Measurements from ENCODE around the gene SUN1.
A peak's percentile ranks its signal among the peaks of the same experiment; 100 is the strongest.

The SUN1 gene

DNA sequence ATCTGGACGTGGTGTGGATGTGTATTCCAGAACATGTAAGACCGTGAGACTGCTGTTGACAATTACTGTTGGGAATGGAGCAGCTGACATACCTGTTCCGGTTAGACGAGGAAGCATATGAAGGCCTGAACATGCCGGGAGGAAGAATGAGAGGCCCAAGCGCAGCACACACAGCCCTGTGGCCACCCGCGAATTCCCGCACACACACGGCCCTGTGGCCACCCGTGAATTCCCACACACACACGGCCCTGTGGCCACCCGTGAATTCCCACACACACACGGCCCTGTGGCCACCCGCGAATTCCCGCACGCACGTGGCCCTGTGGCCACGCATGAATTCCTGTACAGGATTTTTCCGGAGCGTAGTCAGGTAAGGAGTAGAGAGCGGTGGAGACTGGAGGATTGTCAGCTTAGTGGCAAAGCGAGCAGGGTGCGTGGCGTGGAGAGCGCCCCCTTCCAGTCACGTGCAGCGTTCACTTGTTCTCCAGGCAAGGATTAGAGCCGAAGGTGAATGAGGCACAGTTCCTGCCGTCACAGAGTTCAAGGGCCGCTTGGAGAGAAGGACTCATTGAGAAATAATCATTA lies 9.5 kb upstream of the SUN1 start:
- Mint-ChIP-seq H3K27me3 (no peaks in the 10 kb centered on the region), H3K27ac (peak overlapping the region; percentile 25)

DNA sequence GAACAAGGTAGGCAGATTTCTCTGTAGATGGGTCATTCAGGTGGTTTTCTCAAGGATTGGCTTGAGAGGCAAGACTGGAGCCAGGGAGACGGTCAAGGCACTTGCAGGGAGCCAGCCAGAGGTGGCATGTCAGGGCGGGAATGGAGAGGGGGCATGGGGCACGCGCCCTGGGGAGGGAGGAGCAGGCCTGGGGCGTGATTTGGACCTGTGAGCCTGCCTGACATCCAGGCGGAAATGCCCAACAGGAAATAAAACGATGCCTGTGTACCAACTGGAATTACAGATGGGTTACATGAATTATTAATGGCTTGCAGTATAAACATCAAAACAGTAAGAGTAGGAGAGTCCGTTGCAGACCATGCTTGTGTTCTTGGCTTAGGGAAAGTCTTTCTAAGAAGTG lies 8.6 kb upstream of the SUN1 start:
- Mint-ChIP-seq H3K36me3 (peaks cover 21% of the 10 kb centered on the region), H3K27ac (peak overlapping the region; percentile 34), H3K4me1 (ENCODE audit: low read depth) (peaks cover 48% of the 10 kb centered on the region), H3K9me3 (ENCODE audit: low read depth) (no peaks in the 10 kb centered on the region), H3K4me3 (no peak overlapping the region), H3K27me3 (no peaks in the 10 kb centered on the region)

More for the DNA sequence above, 9.5 kb upstream of the SUN1 start:
- H3K36me3 Mint-ChIP-seq, result peaks cover 23% of the 10 kb centered on the region
- H3K9me3 Mint-ChIP-seq (ENCODE audit: low read depth), result no peaks in the 10 kb centered on the region
- peaks cover 56% of the 10 kb centered on the region for H3K4me1 Mint-ChIP-seq (ENCODE audit: low read depth)
- H3K4me3 Mint-ChIP-seq, result no peak overlapping the region

- H3K4me3 Mint-ChIP-seq, result no peak overlapping the region
- peaks cover 21% of the 10 kb centered on the region for H3K36me3 Mint-ChIP-seq
- peaks cover 50% of the 10 kb centered on the region for H3K4me1 Mint-ChIP-seq (ENCODE audit: low read depth)
- H3K9me3 Mint-ChIP-seq (ENCODE audit: low read depth), result no peaks in the 10 kb centered on the region
- peak overlapping the region; percentile 34 for H3K27ac Mint-ChIP-seq
- no peaks in the 10 kb centered on the region for H3K27me3 Mint-ChIP-seq
Observed at GRCh38 chr7:824081-824480, 8.2 kb upstream of the SUN1 start.

GRCh38 chr7:824664-825063 lies 7.6 kb upstream of the SUN1 start:
- H3K4me1 Mint-ChIP-seq (ENCODE audit: low read depth), result peaks cover 48% of the 10 kb centered on the region
- peaks cover 18% of the 10 kb centered on the region for H3K36me3 Mint-ChIP-seq
- H3K4me3 Mint-ChIP-seq, result no peak overlapping the region
- H3K27me3 Mint-ChIP-seq, result no peaks in the 10 kb centered on the region
- H3K27ac Mint-ChIP-seq, result no peak overlapping the region
- H3K9me3 Mint-ChIP-seq (ENCODE audit: low read depth), result no peaks in the 10 kb centered on the region

GRCh38 chr7:825386-825785 lies 6.9 kb upstream of the SUN1 start:
- H3K27me3 Mint-ChIP-seq, result no peaks in the 10 kb centered on the region
- no peak overlapping the region for H3K27ac Mint-ChIP-seq
- no peak overlapping the region for H3K4me3 Mint-ChIP-seq
- peaks cover 14% of the 10 kb centered on the region for H3K36me3 Mint-ChIP-seq
- no peaks in the 10 kb centered on the region for H3K9me3 Mint-ChIP-seq (ENCODE audit: low read depth)
- peaks cover 48% of the 10 kb centered on the region for H3K4me1 Mint-ChIP-seq (ENCODE audit: low read depth)

DNA sequence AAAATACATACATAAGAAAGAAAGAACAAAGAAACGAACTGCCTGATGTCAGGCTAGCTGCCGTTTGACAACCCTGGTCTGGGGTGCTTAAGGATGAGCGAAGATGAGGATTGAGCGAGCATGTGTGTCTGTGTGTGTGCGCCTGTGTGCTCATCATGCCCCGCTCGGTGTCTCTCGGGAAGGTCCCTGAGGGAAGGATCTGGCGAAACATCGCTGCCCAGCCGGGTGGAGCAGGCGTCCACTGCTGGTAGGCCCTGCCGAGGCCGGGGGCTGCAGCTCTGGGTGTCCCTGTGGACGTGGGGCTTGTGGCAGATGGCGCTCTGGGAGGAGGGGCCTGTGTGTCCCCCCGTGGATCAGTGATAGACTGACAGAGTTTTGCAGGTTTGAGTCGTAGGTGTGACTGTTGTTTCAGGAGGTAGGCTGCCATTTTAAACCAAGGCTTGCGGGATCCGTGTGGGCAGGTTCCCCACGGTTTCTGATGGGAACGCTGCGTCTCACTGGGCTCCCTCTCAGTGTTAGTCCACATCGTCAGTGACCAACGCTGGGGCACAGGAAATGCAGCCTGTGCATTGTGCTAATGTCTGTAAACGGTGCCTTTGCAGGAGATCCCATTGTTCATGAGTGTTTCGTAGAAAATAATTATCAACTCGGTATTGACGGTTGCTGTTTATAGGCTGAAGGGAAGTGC lies 5.9 kb upstream of the SUN1 start:
- Mint-ChIP-seq H3K4me3 (no peak overlapping the region), H3K27ac (no peak overlapping the region), H3K36me3 (peaks cover 9% of the 10 kb centered on the region), H3K4me1 (ENCODE audit: low read depth) (peaks cover 51% of the 10 kb centered on the region), H3K9me3 (ENCODE audit: low read depth) (no peaks in the 10 kb centered on the region), H3K27me3 (no peaks in the 10 kb centered on the region)

DNA sequence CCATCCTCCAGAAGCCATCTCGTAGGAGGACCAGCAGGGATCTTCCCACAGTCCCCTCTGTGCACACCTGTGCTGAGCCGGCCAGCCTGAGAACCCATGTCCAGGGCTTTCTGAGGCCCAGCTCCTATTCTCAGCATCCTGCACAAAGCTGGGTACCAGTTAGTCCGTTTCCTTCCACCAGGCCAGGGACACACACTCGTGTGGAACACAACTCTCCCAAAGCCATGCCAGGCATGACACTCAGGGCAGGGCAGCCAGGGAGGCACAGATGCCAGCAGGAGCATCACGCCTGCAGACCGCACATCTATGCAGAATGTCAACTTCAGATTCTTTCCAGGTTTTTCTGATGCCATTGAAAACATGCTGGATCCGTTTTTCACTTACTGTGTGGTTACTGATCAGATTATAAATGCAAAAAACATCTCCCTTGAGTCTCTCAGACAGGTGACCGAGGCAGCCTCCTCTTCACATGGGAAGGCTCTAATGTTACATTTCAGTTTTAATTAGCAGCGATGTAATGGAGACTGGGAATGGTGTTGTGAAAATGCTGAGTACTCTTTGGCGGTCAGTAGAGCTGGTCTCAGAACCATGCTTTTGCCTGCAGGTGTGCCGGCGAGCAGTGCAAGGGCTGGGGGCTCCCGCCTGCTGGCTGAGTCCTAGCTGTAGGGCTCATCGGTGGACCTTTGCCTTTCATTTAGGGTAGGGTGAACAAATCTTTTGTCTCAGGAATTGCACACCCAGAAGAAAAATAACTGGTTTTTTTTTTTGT lies 3.3 kb upstream of the SUN1 start:
- H3K4me3 Mint-ChIP-seq, result no peak overlapping the region
- H3K27me3 Mint-ChIP-seq, result no peaks in the 10 kb centered on the region
- H3K36me3 Mint-ChIP-seq, result peaks cover 7% of the 10 kb centered on the region
- no peaks in the 10 kb centered on the region for H3K9me3 Mint-ChIP-seq (ENCODE audit: low read depth)
- peaks cover 55% of the 10 kb centered on the region for H3K4me1 Mint-ChIP-seq (ENCODE audit: low read depth)
- H3K27ac Mint-ChIP-seq, result peak overlapping the region; percentile 17

GRCh38 chr7:830069-830468 lies 2.2 kb upstream of the SUN1 start:
- no peaks in the 10 kb centered on the region for H3K27me3 Mint-ChIP-seq
- H3K36me3 Mint-ChIP-seq, result peaks cover 6% of the 10 kb centered on the region
- H3K9me3 Mint-ChIP-seq (ENCODE audit: low read depth), result no peaks in the 10 kb centered on the region
- peaks cover 51% of the 10 kb centered on the region for H3K4me1 Mint-ChIP-seq (ENCODE audit: low read depth)
- H3K4me3 Mint-ChIP-seq, result peak overlapping the region; percentile 89
- peak overlapping the region; percentile 99 for H3K27ac Mint-ChIP-seq

DNA sequence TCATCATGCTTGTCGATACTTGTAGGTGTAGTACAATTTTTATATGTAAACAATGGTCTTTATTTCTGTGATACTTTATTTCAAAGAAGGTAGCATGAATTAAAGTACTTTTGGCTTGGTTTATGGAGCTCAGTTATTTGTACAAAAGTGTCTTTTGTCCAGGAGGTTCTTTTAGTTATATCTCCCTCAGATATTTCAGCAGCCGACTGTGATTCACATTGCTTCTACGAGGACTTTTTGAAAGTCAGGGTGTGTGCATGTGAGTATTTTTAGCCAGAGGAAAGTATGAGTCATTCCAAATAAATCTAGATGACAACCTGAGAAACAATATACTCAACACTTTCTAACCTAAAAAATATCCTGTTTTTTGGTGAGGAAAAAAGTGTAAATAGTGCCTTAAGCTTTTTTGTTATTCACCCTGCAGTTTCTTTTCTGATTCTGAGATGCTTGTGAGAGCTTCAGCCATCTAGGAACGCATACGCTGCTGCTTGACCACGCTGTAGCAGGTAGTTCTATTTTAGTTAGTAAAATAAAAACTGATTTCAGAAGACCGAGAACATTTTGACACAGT lies 595 bp upstream of the SUN1 start:
- Mint-ChIP-seq H3K9me3 (ENCODE audit: low read depth) (no peaks in the 10 kb centered on the region), H3K27ac (peak overlapping the region; percentile 99), H3K4me1 (ENCODE audit: low read depth) (peaks cover 54% of the 10 kb centered on the region), H3K36me3 (peaks cover 4% of the 10 kb centered on the region), H3K4me3 (peak overlapping the region; percentile 89), H3K27me3 (no peaks in the 10 kb centered on the region)

GRCh38 chr7:832968-833424 lies 720 bp downstream of the SUN1 start:
- Mint-ChIP-seq H3K27ac (peak overlapping the region; percentile 99), H3K27me3 (no peaks in the 10 kb centered on the region), H3K36me3 (peaks cover 4% of the 10 kb centered on the region), H3K4me1 (ENCODE audit: low read depth) (peaks cover 56% of the 10 kb centered on the region), H3K9me3 (ENCODE audit: low read depth) (no peaks in the 10 kb centered on the region), H3K4me3 (peak overlapping the region; percentile 89)

GRCh38 chr7:833601-834258 lies 1.5 kb downstream of the SUN1 start:
- H3K27me3 Mint-ChIP-seq, result no peaks in the 10 kb centered on the region
- no peak overlapping the region for H3K4me3 Mint-ChIP-seq
- no peaks in the 10 kb centered on the region for H3K9me3 Mint-ChIP-seq (ENCODE audit: low read depth)
- peak overlapping the region; percentile 28 for H3K27ac Mint-ChIP-seq
- peaks cover 55% of the 10 kb centered on the region for H3K4me1 Mint-ChIP-seq (ENCODE audit: low read depth)
- H3K36me3 Mint-ChIP-seq, result peaks cover 4% of the 10 kb centered on the region

GRCh38 chr7:834277-834676 lies 2.0 kb downstream of the SUN1 start:
- Mint-ChIP-seq H3K27me3 (no peaks in the 10 kb centered on the region), H3K36me3 (peaks cover 7% of the 10 kb centered on the region), H3K9me3 (ENCODE audit: low read depth) (no peaks in the 10 kb centered on the region), H3K4me3 (no peak overlapping the region), H3K27ac (peak overlapping the region; percentile 79), H3K4me1 (ENCODE audit: low read depth) (peaks cover 52% of the 10 kb centered on the region)

- Mint-ChIP-seq H3K4me3 (no peak overlapping the region), H3K36me3 (peaks cover 10% of the 10 kb centered on the region), H3K27me3 (no peaks in the 10 kb centered on the region), H3K27ac (no peak overlapping the region), H3K4me1 (ENCODE audit: low read depth) (peaks cover 47% of the 10 kb centered on the region), H3K9me3 (ENCODE audit: low read depth) (no peaks in the 10 kb centered on the region)
Observed at GRCh38 chr7:835021-835420, 2.7 kb downstream of the SUN1 start.

GRCh38 chr7:835485-836401 lies 3.5 kb downstream of the SUN1 start:
- Mint-ChIP-seq H3K27ac (no peak overlapping the region), H3K9me3 (ENCODE audit: low read depth) (no peaks in the 10 kb centered on the region), H3K4me3 (no peak overlapping the region)

More at GRCh38 chr7:835485-836401, 3.5 kb downstream of the SUN1 start:
- H3K27me3 Mint-ChIP-seq, result no peaks in the 10 kb centered on the region
- H3K36me3 Mint-ChIP-seq, result peaks cover 10% of the 10 kb centered on the region
- H3K4me1 Mint-ChIP-seq (ENCODE audit: low read depth), result peaks cover 40% of the 10 kb centered on the region
